Uterus (tissue), 4 donors: ENCODE results near the gene RELL1. TPM values are rescaled to one million over a fixed set of nuclear protein-coding genes. Genes with fewer than 3 reads are reported as not detected.

Source experiments
- DNase-seq, 2 donors: peaks; one replicate each; pipeline ENCODE4 v3.0.0-alpha.2; 2019 to 2020
- H3K27ac ChIP-seq, 2 donors: fragments of 200-600 bp; sonication (generic); 1 replicate in 1 of 2; 2 replicates in 1 of 2; pipeline ENCODE4 v1.5.1; 2016 to 2018
- H3K27me3 ChIP-seq, 2 donors: fragments of 200-600 bp; sonication (generic); one replicate each; pipeline ENCODE4 v1.5.1; 2018 to 2019; ENCODE audit warnings: control low read depth in 1 of 2
- H3K36me3 ChIP-seq, 2 donors: fragments of 200-600 bp; sonication (generic); one replicate each; pipeline ENCODE4 v1.5.1; 2019; ENCODE audit warnings: control low read depth in 1 of 2
- H3K4me1 ChIP-seq, 2 donors: fragments of 200-600 bp; sonication (generic); one replicate each; pipeline ENCODE4 v1.5.1; 2018 to 2019; ENCODE audit warnings: control low read depth in 1 of 2
- H3K4me3 ChIP-seq, 2 donors: fragments of 200-600 bp; sonication (generic); 1 replicate in 1 of 2; 2 replicates in 1 of 2; pipeline ENCODE4 v1.5.1; 2018 to 2019; ENCODE audit warnings: mild to moderate bottlenecking in 1 of 2
- H3K9me3 ChIP-seq, 2 donors: fragments of 200-600 bp; sonication (generic); one replicate each; pipeline ENCODE4 v1.5.1; 2019; ENCODE audit warnings: control low read depth in 1 of 2
- CTCF ChIP-seq, 4 experiments: fragments of 200-600 bp in 2 of 4; fragments of 450-650 bp in 2 of 4; sonication (generic) in 2 of 4; IDR thresholded peaks; one replicate each; pipeline ENCODE4 v1.5.1; 2016 to 2019; ENCODE audit warnings: antibody characterized with exemption in 4 of 4, mild to moderate bottlenecking in 2 of 4, moderate library complexity in 1 of 4
- POLR2A ChIP-seq, 2 donors: fragments of 450-650 bp; IDR thresholded peaks; one replicate each; pipeline ENCODE4 v1.6.1; 2016; ENCODE audit warnings: antibody characterized with exemption in 2 of 2, mild to moderate bottlenecking in 1 of 2, moderate library complexity in 1 of 2
- intact Hi-C: fragments of 100-400 bp; cut with DNase I; formaldehyde crosslinking; loops from one replicate; pipeline ENCODE4 v1.15.1; 2023; ENCODE audit warnings: low total_unique reads
- total RNA-seq, 4 donors: library from RNA; depleted of rRNA in 3 of 4; stranded (reverse); fragments of >200 nt in 3 of 4; gene quantifications; one replicate each; pipeline versions ENCODE4 v1.1.0 to v1.2.4, GENCODE V29; 2014 to 2023
- donor health status: DM: yes; HTN: yes; CAD: no.

Gene RELL1
- total RNA-seq, 4 donors from 2014 or later, result 21.2 to 64.0 (median 44.3) TPM

- no peaks in the 10 kb centered on the region for H3K36me3 ChIP-seq
- intact Hi-C loops, result no loop called here
- H3K9me3 ChIP-seq, result no peaks in the 10 kb centered on the region
- no peak overlapping the region for H3K27ac ChIP-seq
- no peak overlapping the region for H3K4me3 ChIP-seq
- no peaks in the 10 kb centered on the region for H3K4me1 ChIP-seq
- TF ChIP-seq POLR2A (IDR thresholded peaks at IDR 0.05) (no peak), CTCF (IDR thresholded peaks at IDR 0.05) (no peak)
- no peak for DNase-seq
- H3K27me3 ChIP-seq, result no peaks in the 10 kb centered on the region
Observed at GRCh38 chr4:37729649-37730004, 43.5 kb upstream of the RELL1 start.

DNA sequence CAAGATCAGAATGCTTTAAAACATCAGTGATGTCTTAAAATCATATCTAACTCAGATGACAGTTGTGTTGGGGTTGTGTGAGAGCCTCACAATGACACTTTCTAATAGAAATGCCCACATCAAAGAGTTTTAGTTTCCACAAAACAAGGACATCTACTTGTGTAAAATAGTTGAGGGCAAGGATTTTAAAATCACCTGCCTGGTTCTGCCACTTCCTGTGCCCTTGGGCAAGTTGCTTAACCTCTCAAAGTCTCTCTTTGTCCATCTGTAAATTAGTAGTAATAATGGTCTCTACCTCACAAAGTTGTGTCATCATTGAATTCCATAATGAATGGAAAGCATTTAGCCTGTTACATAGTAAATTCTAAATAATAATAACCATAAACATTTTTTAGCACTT lies 41.9 kb upstream of the RELL1 start:
- intact Hi-C loops, result no loop called here
- Histone ChIP-seq H3K27ac (no peak overlapping the region), H3K4me1 (no peaks in the 10 kb centered on the region), H3K36me3 (no peaks in the 10 kb centered on the region), H3K9me3 (no peaks in the 10 kb centered on the region), H3K27me3 (no peaks in the 10 kb centered on the region), H3K4me3 (no peak overlapping the region)
- no peak for DNase-seq
- TF ChIP-seq CTCF (IDR thresholded peaks at IDR 0.05) (no peak), POLR2A (IDR thresholded peaks at IDR 0.05) (no peak)

DNA sequence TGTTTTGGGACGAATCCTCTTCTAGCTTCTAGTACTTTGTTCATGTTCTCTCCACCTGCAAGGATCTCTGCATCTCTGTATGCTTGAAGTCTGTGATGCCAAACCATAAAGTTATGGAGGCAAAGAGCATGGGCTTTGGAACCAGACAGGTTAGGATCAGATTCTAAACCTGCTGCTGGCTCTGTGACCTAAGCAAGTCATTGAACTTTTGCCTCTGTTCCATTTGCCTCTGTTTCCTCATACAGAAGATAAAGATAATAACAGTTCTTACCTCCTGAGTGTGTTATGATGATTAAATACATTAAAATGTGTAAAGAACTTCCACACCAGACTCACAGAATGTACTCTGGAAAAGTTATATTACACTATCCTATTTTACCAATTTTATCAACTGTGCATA lies 41.5 kb upstream of the RELL1 start:
- Histone ChIP-seq H3K27me3 (no peaks in the 10 kb centered on the region), H3K4me3 (no peak overlapping the region), H3K9me3 (no peaks in the 10 kb centered on the region), H3K4me1 (no peaks in the 10 kb centered on the region), H3K27ac (no peak overlapping the region), H3K36me3 (no peaks in the 10 kb centered on the region)
- TF ChIP-seq POLR2A (IDR thresholded peaks at IDR 0.05), result no peak
- no peak for TF ChIP-seq CTCF (IDR thresholded peaks at IDR 0.05)
- no peak for DNase-seq
- intact Hi-C loops, result no loop called here

DNA sequence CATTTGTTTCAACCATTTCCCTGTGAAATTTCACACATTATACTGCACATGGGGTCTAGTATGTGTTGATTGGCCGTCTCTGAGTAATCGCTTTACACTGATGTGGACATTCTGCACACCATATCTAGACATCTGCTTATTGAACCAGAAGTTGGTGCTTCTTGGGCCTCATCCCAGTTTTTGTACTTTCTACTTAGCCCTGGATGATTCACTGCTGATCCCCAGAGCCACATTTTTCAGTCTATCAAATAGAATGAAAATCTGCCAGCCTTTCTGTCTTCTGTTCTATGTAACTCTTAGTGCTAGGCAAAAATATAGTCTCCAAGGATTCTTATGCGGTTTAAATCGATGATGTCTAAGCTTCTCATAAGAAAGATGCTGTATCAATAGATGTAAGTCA lies 40.5 kb upstream of the RELL1 start:
- H3K4me1 ChIP-seq, result no peaks in the 10 kb centered on the region
- no peak overlapping the region for H3K27ac ChIP-seq
- H3K9me3 ChIP-seq, result no peaks in the 10 kb centered on the region
- no peak for DNase-seq
- H3K4me3 ChIP-seq, result no peak overlapping the region
- no peak for TF ChIP-seq POLR2A (IDR thresholded peaks at IDR 0.05)
- no peak for TF ChIP-seq CTCF (IDR thresholded peaks at IDR 0.05)
- intact Hi-C loops, result no loop called here
- no peaks in the 10 kb centered on the region for H3K36me3 ChIP-seq
- no peaks in the 10 kb centered on the region for H3K27me3 ChIP-seq

DNA sequence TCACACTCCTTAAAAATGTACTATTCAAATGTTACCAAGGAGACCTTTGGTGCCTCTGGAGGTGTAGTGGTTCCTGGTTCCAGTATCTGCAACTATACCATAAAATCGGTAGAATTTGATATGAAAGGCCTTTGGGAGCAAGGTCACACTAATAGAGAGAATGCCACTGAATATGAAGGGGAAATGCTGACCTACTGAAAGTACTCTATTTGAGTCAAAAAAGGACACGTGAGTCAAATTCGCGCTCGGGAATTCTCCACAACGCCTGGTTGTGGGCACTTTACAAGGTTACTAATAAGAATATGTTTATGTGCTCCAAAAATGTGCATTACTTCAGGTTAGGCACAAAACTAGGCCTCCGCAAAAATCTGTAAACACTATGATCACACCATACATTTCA lies 39.5 kb upstream of the RELL1 start:
- intact Hi-C loops, result no loop called here
- Histone ChIP-seq H3K36me3 (no peaks in the 10 kb centered on the region), H3K4me1 (no peaks in the 10 kb centered on the region), H3K4me3 (no peak overlapping the region), H3K9me3 (no peaks in the 10 kb centered on the region), H3K27ac (no peak overlapping the region), H3K27me3 (no peaks in the 10 kb centered on the region)
- TF ChIP-seq CTCF (IDR thresholded peaks at IDR 0.05), result no peak
- no peak for TF ChIP-seq POLR2A (IDR thresholded peaks at IDR 0.05)
- DNase-seq, result no peak
